HCEC 1CT (cell line): Measurements from ENCODE around the gene PCSK4.
A peak's percentile ranks its signal among the peaks of the same experiment; 100 is the strongest.
"Not testable (repeated sequence)": the region's sequence is repeated elsewhere in the genome, so short reads cannot be mapped to it uniquely, and the experiment has no call there.

ENCODE experiments used
- DNase-seq: peaks from one replicate; pipeline ENCODE4 v3.0.0-alpha.2; 2017

PCSK4 gene

GRCh38 chr19:1490311-1491113 lies at the start of gene PCSK4:
Gene PCSK4 (minus strand): TSS chr19:1490350. CDS start chr19:1490346, 4 bp downstream.
- DNase-seq, result peak; percentile 99

GRCh38 chr19:1539749-1540148 lies 49.6 kb upstream of the PCSK4 start:
- DNase-seq, result not testable (repeated sequence)

GRCh38 chr19:1538978-1539377 lies 48.8 kb upstream of the PCSK4 start:
- no peak for DNase-seq

GRCh38 chr19:1535699-1536098 lies 45.5 kb upstream of the PCSK4 start:
- DNase-seq, result not testable (repeated sequence)

- DNase-seq, result no peak
Measured at GRCh38 chr19:1534972-1535371, 44.8 kb upstream of the PCSK4 start.

- no peak for DNase-seq
Measured at GRCh38 chr19:1533510-1534150, 43.5 kb upstream of the PCSK4 start.

GRCh38 chr19:1532003-1532402 lies 41.9 kb upstream of the PCSK4 start:
- DNase-seq, result no peak

- DNase-seq, result no peak
Measured at GRCh38 chr19:1531587-1531986, 41.4 kb upstream of the PCSK4 start.

- not testable (repeated sequence) for DNase-seq
Measured at GRCh38 chr19:1530856-1531255, 40.7 kb upstream of the PCSK4 start.

- DNase-seq, result no peak
Measured at GRCh38 chr19:1529430-1529816, 39.3 kb upstream of the PCSK4 start.

GRCh38 chr19:1528596-1529429 lies 38.7 kb upstream of the PCSK4 start:
- DNase-seq, result no peak

GRCh38 chr19:1527650-1528309 lies 37.6 kb upstream of the PCSK4 start:
- DNase-seq, result no peak

- DNase-seq, result no peak
Measured at GRCh38 chr19:1526979-1527649, 37.0 kb upstream of the PCSK4 start.

- DNase-seq, result no peak
Measured at GRCh38 chr19:1526066-1526778, 36.1 kb upstream of the PCSK4 start.

- DNase-seq, result no peak
Measured at GRCh38 chr19:1525343-1525742, 35.2 kb upstream of the PCSK4 start.

GRCh38 chr19:1524972-1525325 lies 34.8 kb upstream of the PCSK4 start:
- DNase-seq, result no peak

GRCh38 chr19:1524287-1524971 lies 34.3 kb upstream of the PCSK4 start:
- DNase-seq, result no peak

- DNase-seq, result no peak
Measured at GRCh38 chr19:1523412-1524286, 33.5 kb upstream of the PCSK4 start, which contains the start of gene PLK5. Gene PLK5 (plus strand): TSS chr19:1524077. CDS start chr19:1526997, 2,920 bp downstream.

GRCh38 chr19:1522838-1523237 lies 32.7 kb upstream of the PCSK4 start:
- no peak for DNase-seq

- no peak for DNase-seq
Measured at GRCh38 chr19:1522061-1522460, 31.9 kb upstream of the PCSK4 start.
